ENCODE results near the gene RAB43.
A peak's percentile ranks its signal among the peaks of the same experiment; 100 is the strongest.

Gene RAB43

DNA sequence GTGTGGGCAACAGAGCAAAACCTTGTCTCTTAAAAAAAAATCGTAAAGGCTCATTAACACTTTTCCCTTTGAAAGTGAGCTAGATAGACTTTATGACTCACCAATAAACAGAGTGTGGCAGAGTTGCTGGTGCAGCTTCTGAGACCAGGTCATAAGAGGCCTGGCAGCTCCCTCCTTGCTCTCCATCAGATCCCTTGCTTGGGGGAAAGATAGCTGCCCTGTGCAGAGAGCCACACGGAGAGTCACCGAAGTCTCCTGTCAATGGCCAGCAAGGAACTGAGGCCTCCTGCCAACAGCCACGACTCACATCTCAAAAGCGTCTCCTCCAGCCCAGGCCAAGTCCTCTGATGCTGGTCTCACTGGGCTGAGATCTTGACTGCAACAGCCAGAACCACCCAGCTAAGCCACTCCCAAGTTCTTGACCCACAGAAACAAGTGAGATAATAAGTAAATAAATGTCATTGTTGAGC, 69.7 kb downstream of the RAB43 start:
- Histone ChIP-seq H3K27me3 (ENCODE audit: control insufficient read depth, insufficient read depth, low read length) (peaks cover 3% of the 10 kb centered on the region), H3K4me3 (ENCODE audit: low read depth, low read length) (no peak overlapping the region), H3K9me3 (ENCODE audit: control insufficient read depth, insufficient read depth, low read length) (no peaks in the 10 kb centered on the region), H3K4me1 (ENCODE audit: control insufficient read depth, insufficient read depth, low read length) (no peaks in the 10 kb centered on the region), H3K9ac (ENCODE audit: low read depth, low read length) (no peak overlapping the region), H3K36me3 (ENCODE audit: control insufficient read depth, insufficient read depth, low read length) (no peaks in the 10 kb centered on the region)

- no peak overlapping the region for H3K4me3 ChIP-seq (ENCODE audit: low read depth, low read length)
- no peaks in the 10 kb centered on the region for H3K9me3 ChIP-seq (ENCODE audit: control insufficient read depth, insufficient read depth, low read length)
- peaks cover 5% of the 10 kb centered on the region for H3K27me3 ChIP-seq (ENCODE audit: control insufficient read depth, insufficient read depth, low read length)
- no peaks in the 10 kb centered on the region for H3K4me1 ChIP-seq (ENCODE audit: control insufficient read depth, insufficient read depth, low read length)
- H3K36me3 ChIP-seq (ENCODE audit: control insufficient read depth, insufficient read depth, low read length) = no peaks in the 10 kb centered on the region
- H3K9ac ChIP-seq (ENCODE audit: low read depth, low read length) = no peak overlapping the region
Observed at GRCh38 chr3:129050556-129051295, 70.9 kb downstream of the RAB43 start.

- H3K36me3 ChIP-seq (ENCODE audit: control insufficient read depth, insufficient read depth, low read length) = no peaks in the 10 kb centered on the region
- H3K4me3 ChIP-seq (ENCODE audit: low read depth, low read length) = no peak overlapping the region
- peaks cover 7% of the 10 kb centered on the region for H3K27me3 ChIP-seq (ENCODE audit: control insufficient read depth, insufficient read depth, low read length)
- H3K9me3 ChIP-seq (ENCODE audit: control insufficient read depth, insufficient read depth, low read length) = no peaks in the 10 kb centered on the region
- no peaks in the 10 kb centered on the region for H3K4me1 ChIP-seq (ENCODE audit: control insufficient read depth, insufficient read depth, low read length)
- H3K9ac ChIP-seq (ENCODE audit: low read depth, low read length) = no peak overlapping the region
Observed at GRCh38 chr3:129047553-129047839, 74.1 kb downstream of the RAB43 start.

GRCh38 chr3:129046732-129047552, 74.7 kb downstream of the RAB43 start:
- Histone ChIP-seq H3K27me3 (ENCODE audit: control insufficient read depth, insufficient read depth, low read length) (peaks cover 7% of the 10 kb centered on the region), H3K9me3 (ENCODE audit: control insufficient read depth, insufficient read depth, low read length) (no peaks in the 10 kb centered on the region), H3K36me3 (ENCODE audit: control insufficient read depth, insufficient read depth, low read length) (no peaks in the 10 kb centered on the region), H3K9ac (ENCODE audit: low read depth, low read length) (no peak overlapping the region), H3K4me1 (ENCODE audit: control insufficient read depth, insufficient read depth, low read length) (no peaks in the 10 kb centered on the region), H3K4me3 (ENCODE audit: low read depth, low read length) (no peak overlapping the region)

DNA sequence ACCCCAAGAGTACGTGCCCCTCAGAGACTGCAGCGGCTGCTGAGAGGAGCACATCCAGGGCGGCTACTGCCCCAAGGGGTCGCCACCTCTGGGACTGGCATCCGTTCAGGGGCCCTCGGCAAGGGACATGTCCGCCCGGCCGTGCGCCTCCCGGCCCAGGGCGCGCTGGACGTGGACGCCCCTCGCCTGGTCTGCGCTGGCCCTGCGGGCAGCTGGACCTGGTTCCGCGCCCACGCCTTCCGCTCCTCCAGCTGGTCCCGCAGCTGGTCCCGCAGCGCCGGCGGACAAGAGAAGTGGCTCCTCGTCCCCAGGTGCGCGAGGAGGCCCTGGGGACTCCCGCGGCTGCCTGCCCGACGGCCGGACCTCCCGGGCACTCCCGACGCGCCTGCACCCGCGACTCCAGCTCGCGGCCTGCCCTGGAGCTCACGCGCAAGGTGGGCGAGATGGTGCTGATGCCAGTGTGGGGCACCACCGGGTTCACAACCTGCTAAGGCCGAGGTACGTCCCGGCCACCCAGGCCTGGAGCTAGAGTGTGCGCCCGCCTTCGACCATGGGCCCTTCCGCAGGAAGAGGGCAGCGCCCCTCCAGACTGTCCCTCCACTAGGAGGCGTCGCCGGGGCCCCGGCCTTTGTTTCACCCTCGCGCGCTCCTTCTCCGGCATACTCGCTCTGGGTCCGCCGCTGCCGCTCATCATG, 75.4 kb downstream of the RAB43 start:
- Histone ChIP-seq H3K4me1 (ENCODE audit: control insufficient read depth, insufficient read depth, low read length) (no peaks in the 10 kb centered on the region), H3K9me3 (ENCODE audit: control insufficient read depth, insufficient read depth, low read length) (no peaks in the 10 kb centered on the region), H3K4me3 (ENCODE audit: low read depth, low read length) (peak overlapping the region; percentile 32), H3K36me3 (ENCODE audit: control insufficient read depth, insufficient read depth, low read length) (no peaks in the 10 kb centered on the region), H3K27me3 (ENCODE audit: control insufficient read depth, insufficient read depth, low read length) (peaks cover 7% of the 10 kb centered on the region), H3K9ac (ENCODE audit: low read depth, low read length) (no peak overlapping the region)

GRCh38 chr3:129045675-129046036, 75.9 kb downstream of the RAB43 start:
- peak overlapping the region; percentile 32 for H3K4me3 ChIP-seq (ENCODE audit: low read depth, low read length)
- no peak overlapping the region for H3K9ac ChIP-seq (ENCODE audit: low read depth, low read length)

DNA sequence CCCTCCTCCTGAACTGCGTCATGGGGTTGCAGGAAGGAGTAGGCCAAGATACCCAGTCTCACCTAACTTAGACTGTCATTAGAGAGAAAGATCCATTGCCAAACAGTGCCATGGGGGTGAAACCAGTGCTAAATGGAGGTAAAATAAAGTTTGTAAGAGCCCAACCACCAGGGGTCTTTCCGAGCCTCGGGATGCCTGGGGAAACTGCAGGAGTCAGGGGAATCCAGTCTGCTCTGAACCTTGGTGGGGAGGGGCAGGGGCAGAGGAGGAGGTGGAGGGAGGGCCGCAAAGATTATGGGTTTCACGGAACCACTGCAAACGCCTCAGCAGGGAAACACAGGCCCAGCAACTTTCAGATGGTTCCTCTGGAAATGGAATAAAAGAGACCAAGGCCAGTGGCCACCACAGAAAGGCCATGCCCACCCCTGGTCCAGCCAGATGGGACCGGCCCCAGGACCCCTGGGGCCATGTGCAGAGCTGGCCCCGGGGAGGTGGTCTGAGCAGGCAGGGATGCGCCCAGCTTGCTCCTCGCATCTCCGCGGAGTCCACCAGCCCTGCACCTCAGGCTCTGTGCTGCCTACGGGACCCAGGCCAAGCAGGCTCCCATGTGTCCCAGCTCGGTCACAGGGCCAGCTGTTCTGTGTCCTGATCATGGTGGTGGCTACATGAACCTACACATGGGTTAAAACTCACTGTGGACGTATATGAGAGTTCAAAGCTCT, 80.9 kb downstream of the RAB43 start:
- Histone ChIP-seq H3K4me1 (ENCODE audit: control insufficient read depth, insufficient read depth, low read length) (no peaks in the 10 kb centered on the region), H3K36me3 (ENCODE audit: control insufficient read depth, insufficient read depth, low read length) (no peaks in the 10 kb centered on the region), H3K9ac (ENCODE audit: low read depth, low read length) (no peak overlapping the region), H3K27me3 (ENCODE audit: control insufficient read depth, insufficient read depth, low read length) (peaks cover 3% of the 10 kb centered on the region), H3K4me3 (ENCODE audit: low read depth, low read length) (no peak overlapping the region), H3K9me3 (ENCODE audit: control insufficient read depth, insufficient read depth, low read length) (no peaks in the 10 kb centered on the region)

More at GRCh38 chr3:129045675-129046036, 75.9 kb downstream of the RAB43 start:
- no peaks in the 10 kb centered on the region for H3K4me1 ChIP-seq (ENCODE audit: control insufficient read depth, insufficient read depth, low read length)
- no peaks in the 10 kb centered on the region for H3K9me3 ChIP-seq (ENCODE audit: control insufficient read depth, insufficient read depth, low read length)
- H3K36me3 ChIP-seq (ENCODE audit: control insufficient read depth, insufficient read depth, low read length) = no peaks in the 10 kb centered on the region
- peaks cover 7% of the 10 kb centered on the region for H3K27me3 ChIP-seq (ENCODE audit: control insufficient read depth, insufficient read depth, low read length)

DNA sequence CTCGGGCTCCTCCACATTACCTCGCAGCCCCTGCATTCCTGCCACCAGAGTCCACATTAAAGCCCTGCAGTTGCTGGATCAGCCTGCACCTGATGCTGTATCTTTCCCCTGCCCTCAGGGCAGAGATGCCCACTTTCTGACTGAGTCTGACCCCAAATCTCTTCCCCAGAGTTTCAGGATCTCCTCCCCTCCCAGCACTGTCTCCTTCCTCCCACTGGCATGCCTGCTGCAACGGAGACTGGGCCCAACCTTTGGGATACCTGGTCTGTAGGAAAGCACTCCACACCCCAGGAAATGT, 81.6 kb downstream of the RAB43 start:
- no peak overlapping the region for H3K4me3 ChIP-seq (ENCODE audit: low read depth, low read length)
- no peaks in the 10 kb centered on the region for H3K9me3 ChIP-seq (ENCODE audit: control insufficient read depth, insufficient read depth, low read length)
- no peaks in the 10 kb centered on the region for H3K36me3 ChIP-seq (ENCODE audit: control insufficient read depth, insufficient read depth, low read length)
- no peaks in the 10 kb centered on the region for H3K27me3 ChIP-seq (ENCODE audit: control insufficient read depth, insufficient read depth, low read length)
- H3K9ac ChIP-seq (ENCODE audit: low read depth, low read length) = no peak overlapping the region
- no peaks in the 10 kb centered on the region for H3K4me1 ChIP-seq (ENCODE audit: control insufficient read depth, insufficient read depth, low read length)

DNA sequence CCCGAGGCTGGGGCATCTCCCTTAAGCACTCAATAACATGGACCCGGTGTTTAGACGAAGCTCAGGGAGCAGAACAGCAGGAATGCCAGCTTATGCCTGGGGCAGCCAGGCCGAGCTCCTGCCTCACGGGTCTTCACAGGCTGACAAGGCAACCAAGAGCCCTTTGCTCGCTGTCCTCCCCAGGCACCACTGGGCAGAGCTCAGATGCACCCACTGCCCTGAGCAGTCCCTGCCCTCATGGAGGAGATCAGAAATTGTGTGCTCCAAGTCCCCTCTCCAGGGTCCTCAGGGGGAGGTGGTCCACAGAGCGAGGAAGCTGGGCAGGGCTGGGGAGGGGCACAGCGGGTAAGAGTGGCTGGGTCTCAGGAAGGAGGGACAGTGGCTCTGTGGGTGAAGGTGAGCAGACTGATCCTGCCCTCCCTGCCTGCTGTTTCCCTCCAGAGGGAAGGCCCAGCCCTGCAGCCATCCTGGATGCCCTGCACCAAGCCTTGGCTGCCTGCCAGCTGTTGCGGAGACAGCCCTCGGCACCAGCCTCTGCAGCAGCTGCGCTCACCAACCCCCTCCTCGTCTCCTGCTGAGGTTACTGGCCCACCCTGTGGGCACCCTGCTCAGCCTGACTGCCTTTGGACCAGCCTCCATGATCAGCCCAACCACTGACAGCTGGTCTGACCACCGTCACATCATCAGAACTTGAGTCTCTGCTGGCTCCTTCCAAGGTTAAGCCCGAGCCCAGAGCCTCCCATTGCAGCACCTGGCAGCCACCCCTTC, 82.1 kb downstream of the RAB43 start:
- H3K9me3 ChIP-seq (ENCODE audit: control insufficient read depth, insufficient read depth, low read length) = no peaks in the 10 kb centered on the region
- H3K4me1 ChIP-seq (ENCODE audit: control insufficient read depth, insufficient read depth, low read length) = no peaks in the 10 kb centered on the region
- no peaks in the 10 kb centered on the region for H3K27me3 ChIP-seq (ENCODE audit: control insufficient read depth, insufficient read depth, low read length)
- H3K36me3 ChIP-seq (ENCODE audit: control insufficient read depth, insufficient read depth, low read length) = no peaks in the 10 kb centered on the region
- no peak overlapping the region for H3K9ac ChIP-seq (ENCODE audit: low read depth, low read length)
- no peak overlapping the region for H3K4me3 ChIP-seq (ENCODE audit: low read depth, low read length)

- no peak overlapping the region for H3K9ac ChIP-seq (ENCODE audit: low read depth, low read length)
- no peak overlapping the region for H3K4me3 ChIP-seq (ENCODE audit: low read depth, low read length)
Observed at GRCh38 chr3:129038121-129038855, 83.3 kb downstream of the RAB43 start.

More at GRCh38 chr3:129038121-129038855, 83.3 kb downstream of the RAB43 start:
- Histone ChIP-seq H3K36me3 (ENCODE audit: control insufficient read depth, insufficient read depth, low read length) (no peaks in the 10 kb centered on the region), H3K9me3 (ENCODE audit: control insufficient read depth, insufficient read depth, low read length) (no peaks in the 10 kb centered on the region), H3K4me1 (ENCODE audit: control insufficient read depth, insufficient read depth, low read length) (no peaks in the 10 kb centered on the region), H3K27me3 (ENCODE audit: control insufficient read depth, insufficient read depth, low read length) (no peaks in the 10 kb centered on the region)
